Muscle of leg (tissue), 11 donors: ENCODE data around the gene PRKN. TPM values are rescaled to one million over a fixed set of nuclear protein-coding genes. Genes with fewer than 3 reads are reported as not detected.

Source experiments
- DNase-seq: peaks from one replicate; pipeline ENCODE4 v3.0.0; 2013
- H3K27ac ChIP-seq: one replicate; pipeline ENCODE4 v1.5.1; 2013; ENCODE audit warnings: mild to moderate bottlenecking, low read length, control low read depth
- H3K27me3 ChIP-seq: one replicate; pipeline ENCODE4 v1.6.1; 2013; ENCODE audit warnings: low read length; ENCODE audit not compliant: control insufficient read depth, insufficient read depth
- H3K36me3 ChIP-seq: one replicate; pipeline ENCODE4 v1.6.1; 2013; ENCODE audit warnings: low read length; ENCODE audit not compliant: control insufficient read depth, insufficient read depth
- H3K4me1 ChIP-seq: one replicate; pipeline ENCODE4 v1.6.1; 2013; ENCODE audit warnings: low read length; ENCODE audit not compliant: control insufficient read depth, insufficient read depth
- H3K4me3 ChIP-seq: one replicate; pipeline ENCODE4 v1.5.1; 2013; ENCODE audit warnings: low read length, control low read depth
- H3K9me3 ChIP-seq: replicated peaks from 2 replicates; pipeline ENCODE4 v1.6.1; 2013; ENCODE audit warnings: low read depth, low read length; ENCODE audit not compliant: control insufficient read depth
- WGBS: methylation state at CpG from one replicate; pipeline ENCODE4 v1.1.5; 2013; ENCODE audit warnings: missing lambda C conversion rate; ENCODE audit not compliant: insufficient coverage; 5-methylcytosine and 5-hydroxymethylcytosine counted together
- polyA plus RNA-seq, 8 donors: library from polyadenylated mRNA; unstranded; fragments of 120-200 nt; gene quantifications; one replicate each; pipeline versions ENCODE4 v1.2.1 to v1.2.3, GENCODE V29; 2013; ENCODE audit warnings: inconsistent platforms in 1 of 8, low replicate concordance in 1 of 8; ENCODE audit not compliant: insufficient read length in 8 of 8, insufficient read depth in 1 of 8
- total RNA-seq: library from RNA; stranded (reverse); fragments of 120-200 nt; gene quantifications from one replicate; pipeline ENCODE4 v1.2.4, GENCODE V29; 2013

Gene PRKN
- total and polyA plus RNA-seq, 9 donors, result 2.5 to 4.7 (median 3.9) TPM

DNA sequence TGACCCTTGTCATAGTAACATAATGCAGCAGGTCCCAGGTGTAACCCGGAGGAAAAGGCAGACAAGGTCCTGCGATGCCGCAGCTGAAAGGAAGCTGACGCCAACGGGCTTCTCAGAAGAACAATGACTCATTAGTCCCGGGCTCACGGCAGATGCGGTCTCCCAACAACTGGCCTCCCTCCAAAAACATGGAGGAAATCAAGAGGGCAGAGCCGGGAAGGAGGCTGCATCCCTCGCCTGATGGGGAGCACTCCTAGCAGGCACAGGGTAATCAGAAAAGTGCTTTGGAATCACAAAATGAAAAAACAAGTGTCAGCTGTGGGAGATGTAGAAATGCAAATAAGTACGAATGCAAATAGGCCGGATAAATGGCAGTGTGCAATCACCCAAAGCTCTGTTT lies 1288.5 kb downstream of the PRKN start:
- DNase-seq, result peak; percentile 92
- Histone ChIP-seq H3K9me3 (no peaks in the 10 kb centered on the region), H3K36me3 (no peaks in the 10 kb centered on the region), H3K27ac (peak overlapping the region; percentile 64), H3K4me1 (peaks cover 22% of the 10 kb centered on the region), H3K27me3 (no peaks in the 10 kb centered on the region), H3K4me3 (no peak overlapping the region)
- 30% methylated on average over 10 of the region's 12 CpGs for WGBS

DNA sequence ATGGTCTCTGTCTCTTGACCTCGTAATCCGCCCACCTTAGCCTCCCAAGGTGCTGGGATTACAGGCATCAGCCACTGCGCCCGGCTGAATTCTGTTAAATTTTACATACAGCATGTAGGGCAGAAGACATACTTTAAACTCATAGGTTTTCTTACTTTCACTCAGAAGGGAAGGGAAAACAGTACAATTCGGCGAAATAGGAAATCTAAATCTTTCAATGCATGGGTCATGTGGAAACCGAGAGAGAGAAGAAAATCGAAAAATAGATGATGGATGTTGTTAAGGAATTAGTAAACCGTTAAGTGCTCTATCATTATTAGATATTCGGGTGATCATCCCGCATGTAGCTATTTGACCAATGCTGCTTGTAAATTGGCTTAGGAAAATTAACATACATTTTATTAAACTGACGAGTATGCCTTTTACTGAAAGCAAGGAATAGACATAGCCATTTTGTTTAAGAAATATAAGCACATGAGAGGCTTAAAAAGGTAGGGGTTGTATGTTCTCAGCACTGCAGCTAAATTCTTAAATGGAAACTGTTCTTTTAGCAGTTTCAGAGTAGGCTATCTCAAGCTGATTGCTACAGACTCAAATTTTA lies 1289.0 kb downstream of the PRKN start:
- Histone ChIP-seq H3K4me1 (peaks cover 16% of the 10 kb centered on the region), H3K9me3 (no peaks in the 10 kb centered on the region), H3K27me3 (no peaks in the 10 kb centered on the region), H3K27ac (peak overlapping the region; percentile 8), H3K36me3 (no peaks in the 10 kb centered on the region), H3K4me3 (no peak overlapping the region)
- DNase-seq, result no peak
- no CpG with 5 or more reads among the region's 12 CpGs for WGBS

DNA sequence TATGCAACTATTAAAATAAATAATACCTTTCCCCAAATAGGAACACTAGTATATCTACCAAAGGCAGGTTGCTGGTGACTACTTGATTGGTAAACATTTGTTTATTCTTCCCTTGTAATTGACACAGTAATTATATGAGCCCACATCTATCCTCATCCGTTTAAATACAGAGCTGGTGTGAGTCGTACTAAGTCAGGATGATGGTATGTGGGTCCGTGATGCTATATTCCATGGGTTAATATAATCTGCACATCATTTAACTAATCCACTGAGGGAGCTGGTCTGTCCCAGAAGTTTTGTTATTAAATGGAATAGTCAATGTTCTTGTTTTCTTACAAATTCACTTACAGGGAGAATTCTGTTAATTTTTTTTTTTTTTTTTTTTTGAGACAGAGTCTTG lies 1289.7 kb downstream of the PRKN start:
- no peak overlapping the region for H3K27ac ChIP-seq
- no peaks in the 10 kb centered on the region for H3K36me3 ChIP-seq
- no peaks in the 10 kb centered on the region for H3K9me3 ChIP-seq
- no peak overlapping the region for H3K4me3 ChIP-seq
- no peak for DNase-seq
- WGBS, result no CpG with 5 or more reads among the region's 3 CpGs
- no peaks in the 10 kb centered on the region for H3K27me3 ChIP-seq
- peaks cover 16% of the 10 kb centered on the region for H3K4me1 ChIP-seq

DNA sequence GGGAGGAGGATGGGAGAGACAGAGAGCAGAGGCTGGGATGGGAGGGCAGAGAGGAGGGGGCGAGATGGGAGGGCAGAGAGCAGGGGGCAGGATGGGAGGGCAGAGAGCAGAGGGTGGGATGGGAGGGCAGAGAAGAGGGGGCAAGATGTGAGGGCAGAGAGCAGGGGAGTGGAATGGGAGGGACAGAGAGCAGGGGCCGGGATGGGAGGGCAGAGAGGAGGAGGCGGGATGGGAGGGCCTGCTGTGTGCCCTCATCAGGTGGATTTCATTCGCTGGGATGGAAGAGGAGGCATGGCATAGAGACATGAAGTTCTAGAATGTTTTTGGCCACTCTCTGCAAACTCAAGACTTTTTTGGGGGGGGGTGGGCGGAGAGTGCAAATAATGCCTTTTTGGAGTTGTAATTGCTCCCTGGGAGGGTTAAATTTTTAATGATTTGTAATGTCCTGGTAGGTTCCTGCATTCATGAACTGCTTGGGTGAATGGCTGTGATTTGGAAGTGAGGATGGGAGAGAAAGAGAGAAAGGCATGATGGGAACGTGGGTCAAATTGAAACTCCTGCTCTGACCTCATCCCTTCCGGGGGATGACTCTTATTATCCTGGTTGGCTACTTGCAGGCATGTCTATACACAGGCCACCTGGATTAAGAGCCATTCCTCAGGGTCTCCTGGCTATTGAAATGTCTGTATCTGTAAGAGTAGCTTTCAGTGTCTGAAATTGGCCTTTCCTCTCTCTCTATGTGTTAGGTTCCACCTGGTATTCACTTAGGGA lies 1291.3 kb downstream of the PRKN start:
- Histone ChIP-seq H3K4me1 (peaks cover 13% of the 10 kb centered on the region), H3K27me3 (no peaks in the 10 kb centered on the region), H3K27ac (no peak overlapping the region), H3K9me3 (no peaks in the 10 kb centered on the region), H3K36me3 (no peaks in the 10 kb centered on the region), H3K4me3 (no peak overlapping the region)
- DNase-seq, result no peak
- WGBS, result 69% methylated on average over 5 of the region's 7 CpGs

DNA sequence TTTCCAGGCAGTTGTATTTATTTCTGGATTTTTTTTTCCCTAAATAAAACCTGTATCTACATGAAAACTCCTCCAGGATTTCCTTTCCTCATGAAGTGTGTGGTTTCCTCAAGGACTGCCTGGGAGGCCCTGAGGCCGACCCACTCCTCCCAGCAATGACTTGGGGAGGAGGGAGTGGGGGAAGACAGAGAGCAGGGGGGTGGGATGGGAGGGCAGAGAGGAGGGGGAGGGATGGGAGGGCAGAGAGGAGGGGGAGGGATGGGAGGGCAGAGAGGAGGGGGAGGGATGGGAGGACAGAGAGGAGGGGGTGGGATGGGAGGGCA lies 1291.9 kb downstream of the PRKN start:
- peak; percentile 22 for DNase-seq
- Histone ChIP-seq H3K9me3 (no peaks in the 10 kb centered on the region), H3K27ac (peak overlapping the region; percentile 76), H3K4me1 (peaks cover 13% of the 10 kb centered on the region), H3K27me3 (no peaks in the 10 kb centered on the region), H3K4me3 (no peak overlapping the region), H3K36me3 (no peaks in the 10 kb centered on the region)
- no CpG with 5 or more reads among the region's 1 CpG for WGBS

DNA sequence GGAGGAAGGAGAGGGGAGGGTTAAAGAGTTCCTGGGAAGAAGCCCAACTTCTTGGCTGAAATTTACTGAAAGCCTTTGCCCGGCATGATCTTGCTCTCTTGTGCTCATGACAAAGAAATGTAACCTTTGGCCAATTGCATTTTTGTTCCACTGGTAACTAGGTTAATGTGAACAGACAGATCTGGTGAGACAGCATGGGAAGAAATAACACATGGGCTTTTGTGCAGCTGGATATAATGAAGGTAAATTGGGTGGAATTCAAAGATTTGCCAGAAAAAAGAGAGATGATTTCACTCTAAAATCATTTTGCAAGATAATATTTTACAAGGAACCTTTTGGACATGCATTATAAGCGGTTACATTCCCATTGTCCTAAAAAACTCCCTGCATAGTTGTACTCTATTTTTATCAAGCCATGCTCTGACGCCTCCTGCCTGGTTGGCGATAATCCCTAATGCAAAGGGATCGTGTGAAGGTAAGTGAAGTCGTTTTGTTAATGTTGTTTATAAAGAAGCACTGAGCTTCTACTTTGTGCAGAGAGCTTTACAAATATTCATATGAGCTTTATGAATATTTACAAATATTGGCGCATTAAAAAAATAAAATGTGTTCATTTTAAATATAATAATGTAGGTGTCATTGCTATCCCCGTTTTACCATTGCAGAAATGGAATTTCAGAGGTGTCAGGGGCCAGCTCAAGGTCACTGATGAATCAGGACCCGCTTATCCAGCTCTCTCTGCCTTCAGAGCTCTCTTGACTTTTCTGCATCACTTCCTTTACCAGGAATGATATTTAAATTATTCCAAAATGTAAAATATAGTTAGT lies 1292.4 kb downstream of the PRKN start:
- no peaks in the 10 kb centered on the region for H3K27me3 ChIP-seq
- H3K27ac ChIP-seq, result peak overlapping the region; percentile 76
- no peak overlapping the region for H3K4me3 ChIP-seq
- no peaks in the 10 kb centered on the region for H3K36me3 ChIP-seq
- H3K4me1 ChIP-seq, result peaks cover 13% of the 10 kb centered on the region
- DNase-seq, result peak; percentile 92
- 0% methylated on average over 1 of the region's 9 CpGs for WGBS
- H3K9me3 ChIP-seq, result no peaks in the 10 kb centered on the region

DNA sequence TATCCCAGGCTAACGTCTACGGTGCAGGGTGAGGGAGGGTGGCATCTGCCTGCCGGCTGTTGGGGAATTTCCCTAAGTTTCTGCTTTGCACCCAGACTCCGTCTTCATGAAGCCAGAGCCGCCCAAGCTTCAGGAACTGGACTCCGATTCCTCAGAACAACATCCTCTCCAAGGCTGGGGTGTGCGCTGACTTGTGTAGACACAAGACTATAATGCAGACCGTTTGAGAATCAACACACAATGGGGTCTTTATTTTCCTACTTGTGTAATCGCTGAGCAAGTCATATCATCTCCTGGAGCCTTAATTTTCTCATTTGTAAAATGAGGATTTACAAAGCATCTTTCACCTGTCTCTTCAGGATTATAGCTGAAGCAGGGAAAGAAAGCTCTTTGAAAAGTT lies 1293.2 kb downstream of the PRKN start:
- Histone ChIP-seq H3K9me3 (peaks cover 3% of the 10 kb centered on the region), H3K27ac (peak overlapping the region; percentile 76), H3K4me1 (peaks cover 12% of the 10 kb centered on the region), H3K4me3 (no peak overlapping the region), H3K36me3 (no peaks in the 10 kb centered on the region), H3K27me3 (no peaks in the 10 kb centered on the region)
- DNase-seq, result peak; percentile 20
- WGBS, result 40% methylated on average over 1 of the region's 9 CpGs

DNA sequence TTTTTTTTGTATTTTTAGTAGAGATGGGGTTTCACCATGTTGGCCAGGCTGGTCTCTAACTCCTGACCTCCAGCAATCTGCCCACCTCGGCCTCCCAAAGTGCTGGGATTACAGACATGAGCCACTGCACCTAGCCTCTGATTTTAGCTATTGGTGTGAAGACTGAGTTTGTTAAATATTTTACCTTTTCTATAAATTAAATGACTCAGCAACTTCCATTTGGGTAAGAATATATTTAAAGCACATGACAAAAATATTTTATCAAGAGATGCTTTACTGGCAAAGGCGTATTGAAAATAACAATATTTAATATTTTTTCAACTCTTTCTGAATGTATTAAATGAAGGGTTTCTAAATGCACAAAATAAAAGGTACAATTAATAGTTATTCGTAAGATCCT lies 1295.0 kb downstream of the PRKN start:
- peaks cover 3% of the 10 kb centered on the region for H3K9me3 ChIP-seq
- WGBS, result no CpG with 5 or more reads among the region's 3 CpGs

DNA sequence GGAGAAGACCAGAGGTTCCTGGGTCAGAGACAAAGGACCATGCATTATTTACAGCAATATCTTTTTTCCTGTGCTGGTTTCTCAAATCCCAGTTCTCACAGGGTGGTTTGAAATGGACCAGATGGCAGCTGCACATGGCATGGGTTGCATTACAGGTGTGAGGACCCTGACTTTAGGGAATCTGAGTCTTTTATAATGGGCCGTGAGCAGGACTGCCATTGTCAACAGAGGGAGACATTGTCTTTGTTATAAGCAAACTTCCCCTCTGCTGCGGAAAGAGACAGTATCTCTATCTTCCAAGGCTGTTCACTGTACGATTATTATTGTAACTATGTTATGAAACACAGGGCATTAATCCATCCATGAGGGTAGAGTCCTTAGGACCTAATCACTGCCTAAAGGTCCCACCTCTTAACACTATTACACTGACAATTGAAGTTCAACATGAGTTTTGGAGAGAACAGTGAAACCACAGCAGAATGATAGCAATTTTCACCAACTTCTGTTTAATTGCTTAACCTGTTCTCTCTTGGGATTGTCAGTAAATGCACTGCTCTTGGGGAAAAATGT lies 1297.6 kb downstream of the PRKN start:
- Histone ChIP-seq H3K4me3 (no peak overlapping the region), H3K27me3 (no peaks in the 10 kb centered on the region), H3K36me3 (no peaks in the 10 kb centered on the region), H3K27ac (no peak overlapping the region), H3K9me3 (peaks cover 3% of the 10 kb centered on the region), H3K4me1 (peaks cover 3% of the 10 kb centered on the region)
- 80% methylated on average over 1 of the region's 3 CpGs for WGBS
- DNase-seq, result no peak

More for the DNA sequence above, 1295.0 kb downstream of the PRKN start:
- no peak for DNase-seq
- no peaks in the 10 kb centered on the region for H3K27me3 ChIP-seq
- H3K4me3 ChIP-seq, result no peak overlapping the region
- H3K27ac ChIP-seq, result no peak overlapping the region
- peaks cover 7% of the 10 kb centered on the region for H3K4me1 ChIP-seq
- no peaks in the 10 kb centered on the region for H3K36me3 ChIP-seq

DNA sequence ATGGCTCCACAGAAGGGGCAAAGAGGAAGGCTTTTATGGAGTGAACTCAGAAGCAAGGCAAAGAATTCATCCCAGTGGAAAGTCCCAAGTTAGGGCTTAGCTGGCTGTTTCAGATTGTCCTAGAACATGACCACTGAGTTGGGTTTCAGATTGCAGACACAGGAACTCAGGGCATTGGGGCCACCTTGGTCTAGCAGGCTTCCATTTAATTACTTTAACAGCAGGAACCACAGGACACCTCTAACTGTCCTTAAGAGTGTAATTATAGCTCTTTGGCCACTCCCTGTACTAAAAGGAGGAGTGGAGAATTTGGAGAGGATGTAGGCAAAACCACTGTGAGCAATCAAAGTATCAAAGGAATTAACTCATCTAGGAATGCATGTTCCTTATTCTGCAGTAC lies 1303.1 kb downstream of the PRKN start:
- no peaks in the 10 kb centered on the region for H3K9me3 ChIP-seq
- DNase-seq, result no peak
- no peak overlapping the region for H3K4me3 ChIP-seq
- no peaks in the 10 kb centered on the region for H3K36me3 ChIP-seq
- H3K27me3 ChIP-seq, result no peaks in the 10 kb centered on the region
- peaks cover 6% of the 10 kb centered on the region for H3K4me1 ChIP-seq
- no peak overlapping the region for H3K27ac ChIP-seq
